GM23338 (cell line): ENCODE data around the gene UGT1A10.

ENCODE experiments used
- CREB1 ChIP-seq: fragments of 250-450 bp; sonication (Bioruptor Pico); IDR thresholded peaks from 2 replicates; pipeline ENCODE4 v1.5.0; 2020; ENCODE audit warnings: low read depth, mild to moderate bottlenecking, moderate library complexity
- EZH2 ChIP-seq: fragments of 200-600 bp; sonication (generic); IDR thresholded peaks from one replicate; pipeline ENCODE4 v1.8.0; 2017; ENCODE audit warnings: antibody characterized with exemption, mild to moderate bottlenecking, low read depth; ENCODE audit not compliant: unreplicated experiment
- EZH2phosphoT487 ChIP-seq: fragments of 200-600 bp; sonication (generic); IDR thresholded peaks from one replicate; pipeline ENCODE4 v1.8.1; 2018; ENCODE audit warnings: antibody characterized with exemption; ENCODE audit not compliant: unreplicated experiment
- POLR2AphosphoS5 ChIP-seq: IDR thresholded peaks from 2 replicates; pipeline ENCODE4 v1.6.1; 2016; ENCODE audit warnings: antibody characterized with exemption, low read depth
- ZNF114 ChIP-seq: fragments of 250-450 bp; sonication (Bioruptor Pico); IDR thresholded peaks from 2 replicates; pipeline ENCODE4 v1.5.0; 2020; ENCODE audit warnings: mild to moderate bottlenecking, moderate library complexity
- TF ChIP-seq, protein P1 (sequence below), 2 experiments: fragments of 200-600 bp in 1 of 2; sonication (generic) in 1 of 2; conservative IDR thresholded peaks; 2 replicates each; pipeline versions ENCODE4 v1.5.1 to v1.6.1; 2016 to 2017; ENCODE audit warnings: antibody characterized with exemption in 2 of 2, low read depth in 2 of 2, mild to moderate bottlenecking in 2 of 2, moderate library complexity in 1 of 2
- TF ChIP-seq, protein P2 (sequence below): IDR thresholded peaks from one replicate; pipeline ENCODE4 v1.6.1; 2018; ENCODE audit warnings: antibody characterized with exemption; ENCODE audit not compliant: unreplicated experiment
- TF ChIP-seq, protein P3 (sequence below): IDR thresholded peaks from 2 replicates; pipeline ENCODE4 v1.6.1; 2016; ENCODE audit warnings: antibody characterized with exemption

DNA sequence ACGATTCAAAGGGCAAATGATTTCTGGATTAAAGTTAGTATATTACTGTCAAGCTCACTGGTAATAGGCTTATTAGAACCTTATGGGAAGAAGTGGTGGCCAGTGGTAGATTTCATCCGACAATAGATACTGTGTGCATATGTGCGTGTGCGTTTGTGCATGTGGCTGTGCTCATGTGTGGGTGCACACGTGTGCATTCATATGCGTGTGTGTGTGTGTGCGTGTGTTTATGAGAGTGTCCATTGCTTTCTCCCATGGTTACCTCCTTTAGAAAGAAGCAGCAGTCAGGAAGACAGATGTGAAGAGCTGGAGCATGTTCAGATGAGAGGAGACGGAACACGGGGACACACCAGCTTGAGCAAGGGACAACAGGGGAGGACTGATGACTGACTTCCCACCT lies 133.0 kb downstream of the UGT1A10 start:
- TF ChIP-seq, protein P1, sequence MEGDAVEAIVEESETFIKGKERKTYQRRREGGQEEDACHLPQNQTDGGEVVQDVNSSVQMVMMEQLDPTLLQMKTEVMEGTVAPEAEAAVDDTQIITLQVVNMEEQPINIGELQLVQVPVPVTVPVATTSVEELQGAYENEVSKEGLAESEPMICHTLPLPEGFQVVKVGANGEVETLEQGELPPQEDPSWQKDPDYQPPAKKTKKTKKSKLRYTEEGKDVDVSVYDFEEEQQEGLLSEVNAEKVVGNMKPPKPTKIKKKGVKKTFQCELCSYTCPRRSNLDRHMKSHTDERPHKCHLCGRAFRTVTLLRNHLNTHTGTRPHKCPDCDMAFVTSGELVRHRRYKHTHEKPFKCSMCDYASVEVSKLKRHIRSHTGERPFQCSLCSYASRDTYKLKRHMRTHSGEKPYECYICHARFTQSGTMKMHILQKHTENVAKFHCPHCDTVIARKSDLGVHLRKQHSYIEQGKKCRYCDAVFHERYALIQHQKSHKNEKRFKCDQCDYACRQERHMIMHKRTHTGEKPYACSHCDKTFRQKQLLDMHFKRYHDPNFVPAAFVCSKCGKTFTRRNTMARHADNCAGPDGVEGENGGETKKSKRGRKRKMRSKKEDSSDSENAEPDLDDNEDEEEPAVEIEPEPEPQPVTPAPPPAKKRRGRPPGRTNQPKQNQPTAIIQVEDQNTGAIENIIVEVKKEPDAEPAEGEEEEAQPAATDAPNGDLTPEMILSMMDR (conservative IDR thresholded peaks at IDR 0.05; ENCODE audit: low read depth in 2 of 2) = no peak
- TF ChIP-seq EZH2 (no peak), EZH2phosphoT487 (no peak), ZNF114 (CRISPR knock-in tag) (no peak), POLR2AphosphoS5 (no peak), CREB1 (no peak)
- TF ChIP-seq, protein P2, sequence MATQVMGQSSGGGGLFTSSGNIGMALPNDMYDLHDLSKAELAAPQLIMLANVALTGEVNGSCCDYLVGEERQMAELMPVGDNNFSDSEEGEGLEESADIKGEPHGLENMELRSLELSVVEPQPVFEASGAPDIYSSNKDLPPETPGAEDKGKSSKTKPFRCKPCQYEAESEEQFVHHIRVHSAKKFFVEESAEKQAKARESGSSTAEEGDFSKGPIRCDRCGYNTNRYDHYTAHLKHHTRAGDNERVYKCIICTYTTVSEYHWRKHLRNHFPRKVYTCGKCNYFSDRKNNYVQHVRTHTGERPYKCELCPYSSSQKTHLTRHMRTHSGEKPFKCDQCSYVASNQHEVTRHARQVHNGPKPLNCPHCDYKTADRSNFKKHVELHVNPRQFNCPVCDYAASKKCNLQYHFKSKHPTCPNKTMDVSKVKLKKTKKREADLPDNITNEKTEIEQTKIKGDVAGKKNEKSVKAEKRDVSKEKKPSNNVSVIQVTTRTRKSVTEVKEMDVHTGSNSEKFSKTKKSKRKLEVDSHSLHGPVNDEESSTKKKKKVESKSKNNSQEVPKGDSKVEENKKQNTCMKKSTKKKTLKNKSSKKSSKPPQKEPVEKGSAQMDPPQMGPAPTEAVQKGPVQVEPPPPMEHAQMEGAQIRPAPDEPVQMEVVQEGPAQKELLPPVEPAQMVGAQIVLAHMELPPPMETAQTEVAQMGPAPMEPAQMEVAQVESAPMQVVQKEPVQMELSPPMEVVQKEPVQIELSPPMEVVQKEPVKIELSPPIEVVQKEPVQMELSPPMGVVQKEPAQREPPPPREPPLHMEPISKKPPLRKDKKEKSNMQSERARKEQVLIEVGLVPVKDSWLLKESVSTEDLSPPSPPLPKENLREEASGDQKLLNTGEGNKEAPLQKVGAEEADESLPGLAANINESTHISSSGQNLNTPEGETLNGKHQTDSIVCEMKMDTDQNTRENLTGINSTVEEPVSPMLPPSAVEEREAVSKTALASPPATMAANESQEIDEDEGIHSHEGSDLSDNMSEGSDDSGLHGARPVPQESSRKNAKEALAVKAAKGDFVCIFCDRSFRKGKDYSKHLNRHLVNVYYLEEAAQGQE = no peak
- TF ChIP-seq, protein P3, sequence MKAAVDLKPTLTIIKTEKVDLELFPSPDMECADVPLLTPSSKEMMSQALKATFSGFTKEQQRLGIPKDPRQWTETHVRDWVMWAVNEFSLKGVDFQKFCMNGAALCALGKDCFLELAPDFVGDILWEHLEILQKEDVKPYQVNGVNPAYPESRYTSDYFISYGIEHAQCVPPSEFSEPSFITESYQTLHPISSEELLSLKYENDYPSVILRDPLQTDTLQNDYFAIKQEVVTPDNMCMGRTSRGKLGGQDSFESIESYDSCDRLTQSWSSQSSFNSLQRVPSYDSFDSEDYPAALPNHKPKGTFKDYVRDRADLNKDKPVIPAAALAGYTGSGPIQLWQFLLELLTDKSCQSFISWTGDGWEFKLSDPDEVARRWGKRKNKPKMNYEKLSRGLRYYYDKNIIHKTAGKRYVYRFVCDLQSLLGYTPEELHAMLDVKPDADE = no peak
